GM18907 (cell line): Measurements from ENCODE around the gene LRRC53.

ENCODE experiments used
- ATAC-seq: cut with Tn5 transposase; IDR thresholded peaks from one replicate; pipeline ENCODE4 v1.9.1; 2021; ENCODE audit warnings: mild to moderate bottlenecking, moderate library complexity; ENCODE audit not compliant: unreplicated experiment

LRRC53 gene

GRCh38 chr1:74512170-74512915 lies at the start of gene LRRC53:
Gene LRRC53 (minus strand): TSS chr1:74512611. CDS start chr1:74483349, 29,262 bp downstream.
- no peak for ATAC-seq

- ATAC-seq = no peak
Observed at GRCh38 chr1:74549932-74550331, 37.5 kb upstream of the LRRC53 start.

- no peak for ATAC-seq
Observed at GRCh38 chr1:74548961-74549750, 36.7 kb upstream of the LRRC53 start.

GRCh38 chr1:74545821-74546220 lies 33.4 kb upstream of the LRRC53 start:
- no peak for ATAC-seq

- ATAC-seq = no peak
Observed at GRCh38 chr1:74534241-74534640, 21.8 kb upstream of the LRRC53 start.

GRCh38 chr1:74531796-74532195 lies 19.4 kb upstream of the LRRC53 start:
- ATAC-seq = no peak

GRCh38 chr1:74530892-74531291 lies 18.5 kb upstream of the LRRC53 start:
- ATAC-seq = no peak

- no peak for ATAC-seq
Observed at GRCh38 chr1:74528123-74528522, 15.7 kb upstream of the LRRC53 start.

GRCh38 chr1:74526708-74527107 lies 14.3 kb upstream of the LRRC53 start:
- no peak for ATAC-seq

- ATAC-seq = no peak
Observed at GRCh38 chr1:74523873-74524480, 11.6 kb upstream of the LRRC53 start.

- no peak for ATAC-seq
Observed at GRCh38 chr1:74522148-74522547, 9.7 kb upstream of the LRRC53 start.

- ATAC-seq = peak; percentile 86
Observed at GRCh38 chr1:74517599-74518051, 5.2 kb upstream of the LRRC53 start.

GRCh38 chr1:74513411-74514300 lies 1.2 kb upstream of the LRRC53 start:
- ATAC-seq = no peak

- no peak for ATAC-seq
Observed at GRCh38 chr1:74508449-74508848, 4.0 kb downstream of the LRRC53 start.

GRCh38 chr1:74505928-74506710 lies 6.3 kb downstream of the LRRC53 start:
- ATAC-seq = no peak

- ATAC-seq = no peak
Observed at GRCh38 chr1:74504933-74505512, 7.4 kb downstream of the LRRC53 start.

GRCh38 chr1:74504125-74504932 lies 8.1 kb downstream of the LRRC53 start:
- ATAC-seq = peak; percentile 95

- ATAC-seq = no peak
Observed at GRCh38 chr1:74502858-74503257, 9.6 kb downstream of the LRRC53 start.

- ATAC-seq = no peak
Observed at GRCh38 chr1:74502432-74502831, 10.0 kb downstream of the LRRC53 start.
